ENCODE measurements around the gene ACOD1.

- TF ChIP-seq CTCF (optimal IDR thresholded peaks at IDR 0.05 in 1 of 3, IDR thresholded peaks at IDR 0.05 in 1 of 3, conservative IDR thresholded peaks at IDR 0.05 in 1 of 3; ENCODE audit: extremely low read depth in 1 of 3, insufficient read depth in 2 of 3, low read length in 3 of 3): no peak
- TF ChIP-seq EZH2 (IDR thresholded peaks at IDR 0.05; ENCODE audit: low read length): no peak
These were observed 20.4 kb upstream of the ACOD1 start for GRCh38 chr13:76927955-76928354.

Measured in keratinocyte (primary cell).